Measurements from ENCODE around the gene DHRS11.
A peak's percentile ranks its signal among the peaks of the same experiment; 100 is the strongest.

DHRS11 gene

DNA sequence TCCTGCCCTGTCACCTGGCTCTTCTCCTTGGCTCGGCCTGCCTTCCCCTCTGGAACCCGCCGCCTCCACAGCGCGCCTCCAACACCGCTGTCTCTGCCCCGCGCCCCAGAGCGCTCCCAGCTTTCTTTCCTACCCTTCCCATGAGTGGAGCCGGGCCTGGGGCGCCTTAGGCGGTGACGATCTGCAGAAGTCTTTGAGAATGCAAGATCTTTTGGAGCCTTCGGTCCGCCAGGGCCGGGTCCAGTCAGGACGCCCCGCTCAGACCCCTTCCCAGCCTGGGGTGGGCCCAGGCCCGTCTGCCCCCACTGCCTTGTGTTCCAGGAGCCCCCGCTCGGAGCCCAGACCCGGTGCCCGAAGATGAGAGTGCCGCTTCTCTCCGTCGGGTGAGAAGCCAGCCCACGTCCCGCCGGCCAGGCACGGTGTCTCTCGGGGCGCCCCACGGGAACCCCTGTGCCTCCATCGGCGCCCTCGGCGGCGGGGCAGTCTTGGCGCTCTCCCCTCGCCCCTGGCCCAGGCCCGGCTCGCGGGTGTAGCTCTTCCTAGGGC is 49.7 kb downstream of the DHRS11 start:
- H3K27ac Mint-ChIP-seq, result no peak overlapping the region

DNA sequence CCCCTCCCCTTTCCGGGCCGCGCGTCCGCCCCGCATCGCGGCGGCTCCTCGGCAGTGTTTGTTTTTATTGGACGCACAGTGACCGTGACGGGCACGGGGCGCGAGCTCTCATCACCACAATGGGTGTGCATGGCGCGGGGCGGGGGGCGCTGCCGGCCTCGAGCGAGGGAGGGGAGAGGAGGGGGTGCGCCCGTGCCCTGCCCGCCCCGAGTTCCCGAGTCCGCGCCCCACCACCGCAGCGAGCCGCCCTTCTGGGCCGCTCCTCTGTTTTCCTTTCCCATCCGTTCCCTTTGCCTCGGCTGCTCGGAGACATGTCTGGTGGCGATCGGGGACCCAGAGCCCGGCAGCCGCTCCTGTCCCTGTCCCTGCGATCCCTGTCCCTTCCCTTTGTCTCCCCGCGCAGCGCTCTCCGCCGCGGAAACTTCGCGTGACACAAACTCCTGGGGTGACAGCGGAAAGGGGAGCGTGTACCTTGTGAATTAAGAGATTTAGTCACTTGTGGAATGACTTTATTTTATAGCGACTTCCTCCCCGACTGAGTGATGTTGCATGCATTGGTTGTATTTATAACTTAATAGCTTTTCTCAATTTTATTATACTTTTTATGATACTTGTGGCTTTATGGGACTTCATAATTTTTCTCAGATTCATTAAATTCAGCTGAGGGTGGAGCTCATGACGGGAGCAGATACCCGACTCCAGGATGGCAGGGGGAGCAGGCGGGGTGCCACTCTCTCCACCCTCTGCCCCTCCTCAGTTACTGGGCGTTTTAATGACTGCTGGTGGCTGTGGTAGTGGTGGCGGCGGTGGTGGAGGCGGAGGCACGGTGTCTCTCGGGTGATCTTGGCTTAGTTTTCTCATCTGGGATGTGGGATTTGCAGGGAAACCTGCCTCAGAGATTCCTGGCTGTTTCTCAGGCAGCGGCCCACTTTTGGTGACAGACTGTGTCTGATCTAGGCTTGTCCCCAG is 50.5 kb downstream of the DHRS11 start:
- ATAC-seq (replicated peaks), result peak; percentile 20 to 34
- Mint-ChIP-seq H3K36me3 (no peaks in the 10 kb centered on the region), H3K4me3 (peak overlapping the region; percentile 81 to 82), H3K27me3 (peaks cover 78 to 92% of the 10 kb centered on the region in 2 donors), H3K27ac (peak overlapping the region; percentile 52), H3K9me3 (no peaks in the 10 kb centered on the region), H3K4me1 (peaks cover 8 to 20% of the 10 kb centered on the region in 2 donors)
- DNase-seq, result no peak

More for the DNA sequence above, 49.7 kb downstream of the DHRS11 start:
- peak overlapping the region; percentile 81 to 82 for H3K4me3 Mint-ChIP-seq
- no peak for DNase-seq
- ATAC-seq (replicated peaks), result peak in 1 of 2 donors; percentile 12
- H3K27me3 Mint-ChIP-seq, result peaks cover 70 to 85% of the 10 kb centered on the region in 2 donors
- H3K36me3 Mint-ChIP-seq, result no peaks in the 10 kb centered on the region
- H3K4me1 Mint-ChIP-seq, result peaks cover 8 to 20% of the 10 kb centered on the region in 2 donors
- H3K9me3 Mint-ChIP-seq, result no peaks in the 10 kb centered on the region

DNA sequence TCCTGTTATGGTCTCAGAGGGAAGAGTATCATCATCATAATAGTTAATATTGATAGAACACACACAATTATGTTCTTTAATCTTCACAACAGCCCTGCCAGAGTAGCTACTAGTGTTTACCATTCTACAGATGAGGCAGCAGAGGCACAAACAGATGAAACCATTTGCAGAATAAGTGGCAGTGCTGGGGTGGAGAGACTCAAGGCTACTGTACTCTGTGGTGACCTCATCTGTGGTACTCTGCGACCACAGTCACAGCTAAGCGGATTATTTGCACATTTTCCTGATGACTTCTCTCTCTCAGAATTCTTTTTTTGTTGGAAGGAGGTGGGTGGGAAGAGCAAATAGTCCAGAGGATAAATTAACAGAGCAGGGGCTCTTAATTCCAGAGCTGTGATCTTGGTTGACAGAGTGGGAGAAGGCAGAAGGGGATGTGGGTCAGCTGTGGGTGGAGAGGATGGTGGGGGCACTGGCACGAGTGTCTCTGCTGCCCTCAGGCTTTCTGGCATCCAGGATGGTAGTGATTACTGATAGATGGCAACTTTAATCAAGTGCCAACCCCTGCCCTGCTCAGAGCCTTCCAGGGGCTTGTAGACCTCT is 51.5 kb downstream of the DHRS11 start:
- Mint-ChIP-seq H3K4me1 (peaks cover 8 to 20% of the 10 kb centered on the region in 2 donors), H3K9me3 (no peaks in the 10 kb centered on the region), H3K4me3 (no peak overlapping the region), H3K27me3 (peaks cover 75 to 93% of the 10 kb centered on the region in 2 donors), H3K27ac (no peak overlapping the region), H3K36me3 (no peaks in the 10 kb centered on the region)
- ATAC-seq (replicated peaks) (no peak), DNase-seq (no peak)

DNA sequence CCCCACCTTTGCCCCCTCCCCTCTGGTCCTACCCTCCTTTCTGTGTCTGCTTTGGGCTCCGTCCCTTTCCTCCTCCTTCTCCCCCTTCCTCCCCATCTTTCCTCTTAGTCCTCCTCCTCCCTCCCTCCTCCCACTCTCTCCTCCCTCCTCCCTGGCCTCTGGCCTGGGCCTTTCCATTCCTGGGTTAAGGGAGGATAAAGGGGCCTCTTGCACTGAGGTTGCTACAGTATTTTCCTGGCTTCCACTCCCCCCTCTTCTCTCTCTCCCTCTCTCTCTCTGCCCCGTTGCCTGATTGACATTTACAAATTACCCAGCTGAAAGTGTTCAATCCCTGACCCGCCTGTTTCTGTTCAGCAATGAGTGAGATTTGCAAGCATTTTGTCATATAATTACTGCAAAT is 53.7 kb downstream of the DHRS11 start:
- no peak overlapping the region for H3K27ac Mint-ChIP-seq

DNA sequence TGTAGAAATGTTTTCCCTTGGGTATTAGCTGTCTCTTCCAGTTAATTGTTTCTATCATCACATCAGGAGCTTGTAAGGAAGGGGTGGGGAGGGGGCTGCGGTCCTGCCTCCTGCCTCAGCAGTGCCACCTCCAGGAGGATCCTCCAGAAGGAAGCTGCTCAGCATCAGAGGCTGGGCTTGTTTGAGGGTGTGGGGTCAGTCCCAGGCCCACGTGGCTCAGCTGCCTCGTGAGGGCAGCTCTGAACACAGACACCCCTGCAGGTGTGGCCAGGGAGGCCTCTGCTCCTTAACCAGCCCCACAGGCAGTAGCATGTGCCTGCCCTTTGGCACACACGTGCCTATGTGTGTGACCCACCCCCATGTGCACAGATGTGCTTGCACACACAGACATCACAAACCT is 56.0 kb downstream of the DHRS11 start:
- ATAC-seq (replicated peaks) (no peak), DNase-seq (no peak)
- Mint-ChIP-seq H3K27ac (no peak overlapping the region), H3K9me3 (no peaks in the 10 kb centered on the region), H3K36me3 (no peaks in the 10 kb centered on the region), H3K4me3 (no peak overlapping the region), H3K27me3 (peaks cover 66 to 95% of the 10 kb centered on the region in 2 donors), H3K4me1 (peaks cover 2 to 4% of the 10 kb centered on the region in 2 donors)

More for the DNA sequence above, 53.7 kb downstream of the DHRS11 start:
- Mint-ChIP-seq H3K4me3 (no peak overlapping the region), H3K27me3 (peaks cover 70 to 98% of the 10 kb centered on the region in 2 donors), H3K9me3 (no peaks in the 10 kb centered on the region), H3K36me3 (no peaks in the 10 kb centered on the region), H3K4me1 (peaks cover 8 to 20% of the 10 kb centered on the region in 2 donors)
- no peak for ATAC-seq (replicated peaks)
- no peak for DNase-seq

DNA sequence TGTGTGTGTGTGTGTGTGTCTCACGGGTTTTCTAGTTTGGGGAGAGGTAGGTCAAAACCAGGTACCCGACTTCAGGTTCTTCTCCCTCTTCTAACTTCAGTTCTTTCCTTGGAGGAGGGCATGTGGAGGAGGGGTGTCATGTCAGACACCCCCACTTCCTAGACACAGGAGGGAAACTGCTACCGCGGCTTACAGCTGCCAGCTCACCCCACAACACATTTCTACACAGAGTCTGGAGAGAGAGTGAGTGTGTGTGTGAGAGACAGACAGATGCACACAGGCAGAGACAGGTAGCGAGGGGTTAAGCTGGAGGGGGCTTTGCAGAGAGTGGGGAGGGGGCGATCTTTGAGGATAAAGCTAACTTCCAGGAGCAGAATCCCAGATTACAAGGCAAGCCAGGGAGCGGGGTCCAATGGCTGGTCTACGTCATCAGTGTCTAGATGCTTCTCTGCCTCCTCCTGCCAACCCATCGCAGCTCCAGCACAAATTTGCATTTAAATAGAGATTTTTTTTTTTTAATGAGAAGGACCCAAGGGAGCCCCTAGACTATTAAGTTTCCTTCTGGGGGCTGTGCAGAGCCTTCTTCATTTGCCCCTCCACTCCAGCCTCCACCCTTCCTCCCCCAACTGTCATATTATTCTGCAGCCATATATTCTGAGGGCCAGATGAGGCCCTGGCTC is 58.6 kb downstream of the DHRS11 start:
- Mint-ChIP-seq H3K4me1 (no peaks in the 10 kb centered on the region), H3K36me3 (no peaks in the 10 kb centered on the region), H3K27me3 (peaks cover 62 to 90% of the 10 kb centered on the region in 2 donors), H3K27ac (no peak overlapping the region), H3K4me3 (no peak overlapping the region), H3K9me3 (no peaks in the 10 kb centered on the region)
- no peak for ATAC-seq (replicated peaks)
- no peak for DNase-seq

All from stimulated activated naive B cell treated with anti-CD40 and anti-IgM and Interleukin-4, amounts not matched to agents 10 μg/mL and 1 μg/mL and 100 μg/mL, for 72 hours (primary cell).